Sigmoid colon (tissue), 7 donors: ENCODE measurements around the gene EPHX1. TPM values are rescaled to one million over a fixed set of nuclear protein-coding genes. Genes with fewer than 3 reads are reported as not detected.
"Not testable (repeated sequence)": the region's sequence is repeated elsewhere in the genome, so short reads cannot be mapped to it uniquely, and the experiment has no call there.

Experiments
- DNase-seq: peaks from one replicate; pipeline ENCODE4 v3.0.0-alpha.2; 2019
- H3K27ac ChIP-seq, 4 donors: fragments of 200-600 bp; sonication (generic); one replicate each; pipeline ENCODE4 v1.5.1; 2016 to 2019; ENCODE audit warnings: mild to moderate bottlenecking in 1 of 4
- H3K27me3 ChIP-seq, 3 donors: fragments of 200-600 bp; sonication (generic); one replicate each; pipeline ENCODE4 v1.5.1; 2019; ENCODE audit warnings: mild to moderate bottlenecking in 1 of 3
- H3K36me3 ChIP-seq, 4 donors: fragments of 200-600 bp; sonication (generic); one replicate each; pipeline ENCODE4 v1.5.1; 2016 to 2019
- H3K4me1 ChIP-seq, 4 donors: fragments of 200-600 bp; sonication (generic); one replicate each; pipeline ENCODE4 v1.5.1; 2017 to 2019
- H3K4me3 ChIP-seq, 4 donors: fragments of 200-600 bp; sonication (generic); one replicate each; pipeline ENCODE4 v1.5.1; 2017 to 2019; ENCODE audit warnings: mild to moderate bottlenecking in 2 of 4, moderate library complexity in 1 of 4
- H3K9me3 ChIP-seq, 4 donors: fragments of 200-600 bp in 3 of 4; sonication (generic) in 3 of 4; one replicate each; pipeline versions ENCODE4 v1.5.1 to v1.6.1; 2013 to 2019
- CTCF ChIP-seq, 4 experiments: fragments of 450-650 bp in 3 of 4; fragments of 200-600 bp in 1 of 4; IDR thresholded peaks; one replicate each; pipeline ENCODE4 v1.5.1; 2016 to 2019; ENCODE audit warnings: antibody characterized with exemption in 4 of 4, mild to moderate bottlenecking in 3 of 4, moderate library complexity in 2 of 4
- EP300 ChIP-seq, 4 donors: sonication (generic); formaldehyde crosslinking; IDR thresholded peaks; one replicate each; pipeline ENCODE4 v1.6.1; 2017; ENCODE audit warnings: antibody characterized with exemption in 4 of 4
- POLR2A ChIP-seq, 2 donors: fragments of 450-650 bp; IDR thresholded peaks; one replicate each; pipeline ENCODE4 v1.6.1; 2016; ENCODE audit warnings: antibody characterized with exemption in 2 of 2, mild to moderate bottlenecking in 2 of 2, moderate library complexity in 2 of 2
- POLR2AphosphoS5 ChIP-seq, 4 donors: sonication (generic); formaldehyde crosslinking; IDR thresholded peaks; one replicate each; pipeline ENCODE4 v1.6.1; 2017; ENCODE audit warnings: antibody characterized with exemption in 4 of 4
- WGBS, 2 donors: extraction: QIAGEN DNeasy Blood & Tissue Kit; methylation state at CpG; one replicate each; pipeline ENCODE4 v1.1.7; 2013; 5-methylcytosine and 5-hydroxymethylcytosine counted together
- intact Hi-C: fragments of 100-400 bp; cut with DNase I; formaldehyde crosslinking; loops from one replicate; pipeline ENCODE4 v1.15.1; 2023
- polyA plus RNA-seq, 3 donors: library from polyadenylated mRNA; stranded (reverse); fragments of 200-250 nt; gene quantifications; one replicate each; pipeline ENCODE4 v1.2.3, GENCODE V29; 2013
- total RNA-seq, 4 donors: library from RNA; depleted of rRNA; stranded (reverse); fragments of >200 nt; gene quantifications; one replicate each; pipeline ENCODE4 v1.1.0, GENCODE V29; 2016
- donor health status: healthy with polysubstance abuse.
- donor health status: Bipolar disorder and iron deficiency.
- donor health status: healthy.

Gene EPHX1
- total and polyA plus RNA-seq, 7 donors, result 6.9 to 78.9 (median 43.6) TPM

- H3K36me3 ChIP-seq, result no peaks in the 10 kb centered on the region
- 8 to 56% methylated on average over 10 of the region's 10 CpGs for WGBS, 2 donors
These were observed 3.5 kb downstream of the EPHX1 start for GRCh38 chr1:225813214-225813964.

GRCh38 chr1:225814381-225814780 lies 4.5 kb downstream of the EPHX1 start:
- Histone ChIP-seq H3K9me3 (no peaks in the 10 kb centered on the region), H3K27me3 (no peaks in the 10 kb centered on the region), H3K4me1 (peaks cover 0 to 86% (median 82%) of the 10 kb centered on the region in 4 donors), H3K4me3 (no peak overlapping the region), H3K36me3 (no peaks in the 10 kb centered on the region), H3K27ac (peak overlapping the region; percentile 88 to 95 (median 88))
- WGBS, 2 donors, result 73 to 81% methylated on average over 7 of the region's 7 CpGs
- DNase-seq, result no peak
- TF ChIP-seq POLR2A (IDR thresholded peaks at IDR 0.05), result no peak
- no peak for TF ChIP-seq EP300 (IDR thresholded peaks at IDR 0.05)
- TF ChIP-seq POLR2AphosphoS5 (IDR thresholded peaks at IDR 0.05), result no peak
- no peak for TF ChIP-seq CTCF (IDR thresholded peaks at IDR 0.05)
- intact Hi-C loops, result loop anchor here (5.0 kb wide), 1 partner anchor 68 kb away; the partner anchor contains the start of gene TMEM63A

More at GRCh38 chr1:225813214-225813964, 3.5 kb downstream of the EPHX1 start:
- peaks cover 0 to 80% (median 76%) of the 10 kb centered on the region in 4 donors for H3K4me1 ChIP-seq
- peak; percentile 89 for DNase-seq
- no peaks in the 10 kb centered on the region for H3K27me3 ChIP-seq
- intact Hi-C loops, result loop anchor here (5.0 kb wide), 1 partner anchor 69 kb away; the partner anchor contains the start of gene TMEM63A
- H3K9me3 ChIP-seq, result no peaks in the 10 kb centered on the region
- peak overlapping the region; percentile 88 to 95 (median 88) for H3K27ac ChIP-seq
- TF ChIP-seq POLR2AphosphoS5 (IDR thresholded peaks at IDR 0.05) (peak; percentile 50 to 67 (median 56)), EP300 (IDR thresholded peaks at IDR 0.05) (no peak)
- H3K4me3 ChIP-seq, result no peak overlapping the region

- H3K9me3 ChIP-seq, H3K4me3 ChIP-seq, H3K36me3 ChIP-seq, intact Hi-C loops, H3K27me3 ChIP-seq, DNase-seq: not testable (repeated sequence)
- 94 to 98% methylated on average over 7 of the region's 7 CpGs for WGBS, 2 donors
- H3K27ac ChIP-seq, result peak overlapping the region; percentile 88 to 95 (median 89)
- H3K4me1 ChIP-seq, result peaks cover 0 to 91% (median 87%) of the 10 kb centered on the region in 4 donors
These were observed 5.2 kb downstream of the EPHX1 start for GRCh38 chr1:225815090-225815489.

GRCh38 chr1:225815526-225816178 lies 5.7 kb downstream of the EPHX1 start:
- no peak for TF ChIP-seq POLR2AphosphoS5 (IDR thresholded peaks at IDR 0.05)
- no peak for TF ChIP-seq POLR2A (IDR thresholded peaks at IDR 0.05)
- TF ChIP-seq CTCF (IDR thresholded peaks at IDR 0.05), result no peak
- no peak for TF ChIP-seq EP300 (IDR thresholded peaks at IDR 0.05)
- H3K4me1 ChIP-seq, result peaks cover 0 to 92% (median 92%) of the 10 kb centered on the region in 4 donors
- no peak for DNase-seq
- H3K27me3 ChIP-seq, result no peaks in the 10 kb centered on the region
- intact Hi-C loops, result no loop called here
- H3K9me3 ChIP-seq, result no peaks in the 10 kb centered on the region
- no peak overlapping the region for H3K4me3 ChIP-seq
- H3K27ac ChIP-seq, result peak overlapping the region; percentile 88 to 95 (median 89)
- WGBS, 2 donors, result 91 to 97% methylated on average over 17 of the region's 17 CpGs
- no peaks in the 10 kb centered on the region for H3K36me3 ChIP-seq

- H3K4me1 ChIP-seq, result peaks cover 0 to 87% (median 83%) of the 10 kb centered on the region in 4 donors
- H3K27me3 ChIP-seq, result no peaks in the 10 kb centered on the region
- peak; percentile 90 for DNase-seq
- 68 to 73% methylated on average over 17 of the region's 17 CpGs for WGBS, 2 donors
- intact Hi-C loops, result no loop called here
- peak overlapping the region in 1 of 4 donors; percentile 0 for H3K4me3 ChIP-seq
- TF ChIP-seq EP300 (IDR thresholded peaks at IDR 0.05) (no peak), POLR2AphosphoS5 (IDR thresholded peaks at IDR 0.05) (peak in 1 of 4 donors; percentile 18)
- H3K9me3 ChIP-seq, result no peaks in the 10 kb centered on the region
- peak overlapping the region; percentile 88 to 95 (median 89) for H3K27ac ChIP-seq
- H3K36me3 ChIP-seq, result no peaks in the 10 kb centered on the region
These were observed 7.0 kb downstream of the EPHX1 start for GRCh38 chr1:225816643-225817538.
